GM12872 (cell line): ENCODE data around the gene GALNT15.

ENCODE experiments used
- CTCF ChIP-seq: IDR thresholded peaks from 3 replicates; pipeline ENCODE4 v1.5.1; 2011; ENCODE audit warnings: low read depth, mild to moderate bottlenecking, low read length, moderate library complexity; ENCODE audit not compliant: insufficient read depth

GALNT15 gene

GRCh38 chr3:16216373-16216935, 42.0 kb downstream of the GALNT15 start:
- no peak for TF ChIP-seq CTCF

- no peak for TF ChIP-seq CTCF
Observed at GRCh38 chr3:16219777-16220176, 45.3 kb downstream of the GALNT15 start.

GRCh38 chr3:16221990-16222389, 47.5 kb downstream of the GALNT15 start:
- TF ChIP-seq CTCF: no peak

- no peak for TF ChIP-seq CTCF
Observed at GRCh38 chr3:16222547-16222946, 48.1 kb downstream of the GALNT15 start.

GRCh38 chr3:16224325-16224724, 49.8 kb downstream of the GALNT15 start:
- TF ChIP-seq CTCF: no peak

- TF ChIP-seq CTCF: no peak
Observed at GRCh38 chr3:16227566-16227965, 53.1 kb downstream of the GALNT15 start.

GRCh38 chr3:16229681-16230080, 55.2 kb downstream of the GALNT15 start:
- no peak for TF ChIP-seq CTCF
